Measurements from ENCODE around the gene SLC19A2. TPM values are rescaled to one million over a fixed set of nuclear protein-coding genes. Genes with fewer than 3 reads are reported as not detected.

Gene SLC19A2
- total RNA-seq, 2 experiments from 2014 or later = 8.6 to 9.4 TPM

GRCh38 chr1:169486281-169487051, 722 bp upstream of the SLC19A2 start:
- H3K27ac Mint-ChIP-seq = peak overlapping the region; percentile 83
- H3K9me3 Mint-ChIP-seq = no peaks in the 10 kb centered on the region
- no peak for DNase-seq
- H3K27me3 Mint-ChIP-seq = no peaks in the 10 kb centered on the region
- ChIA-PET POLR2A (interaction anchor here (0.9 to 1.3 kb wide), 3 partner anchors 22 to 119 kb away, joined by 4 to 5 read pairs (median 4); partner anchors contain the start of genes BLZF1 and NME7), CTCF (interaction anchor here (0.7 to 1.3 kb wide), 3 partner anchors 10 to 115 kb away, joined by 3 read pairs; no protein-coding TSS in a partner anchor)
- peak overlapping the region; percentile 79 for H3K4me3 Mint-ChIP-seq
- H3K36me3 Mint-ChIP-seq = peaks cover 3% of the 10 kb centered on the region
- intact Hi-C loops (cut with micrococcal nuclease) = loop anchor here (1.0 to 10.0 kb wide), 7 partner anchors 61 to 588 kb away; partner anchors contain the start of genes ATP1B1, KIFAP3, METTL18 and SCYL3
- H3K4me1 Mint-ChIP-seq (ENCODE audit: low read depth) = peaks cover 54% of the 10 kb centered on the region

GRCh38 chr1:169484683-169485430, 887 bp downstream of the SLC19A2 start:
- intact Hi-C loops (cut with micrococcal nuclease) = loop anchor here (1.0 to 10.0 kb wide), 7 partner anchors 62 to 590 kb away; partner anchors contain the start of genes ATP1B1, KIFAP3 and NME7
- no peaks in the 10 kb centered on the region for H3K27me3 Mint-ChIP-seq
- H3K9me3 Mint-ChIP-seq = no peaks in the 10 kb centered on the region
- POLR2A ChIA-PET = no interaction called here
- peak overlapping the region; percentile 79 for H3K4me3 Mint-ChIP-seq
- H3K36me3 Mint-ChIP-seq = peaks cover 3% of the 10 kb centered on the region
- CTCF ChIA-PET = interaction anchor here (1.3 kb wide), 1 partner anchor 117 kb away, joined by 3 read pairs; no protein-coding TSS in a partner anchor
- H3K4me1 Mint-ChIP-seq (ENCODE audit: low read depth) = peaks cover 53% of the 10 kb centered on the region
- DNase-seq = peak; percentile 57
- H3K27ac Mint-ChIP-seq = peak overlapping the region; percentile 42

- POLR2A ChIA-PET = no interaction called here
- Mint-ChIP-seq H3K4me1 (ENCODE audit: low read depth) (peaks cover 49% of the 10 kb centered on the region), H3K9me3 (no peaks in the 10 kb centered on the region)
These were observed 1.6 kb downstream of the SLC19A2 start for GRCh38 chr1:169484101-169484500.

GRCh38 chr1:169483500-169483966, 2.2 kb downstream of the SLC19A2 start:
- CTCF ChIA-PET = interaction anchor here (1.4 kb wide), 2 partner anchors 18 to 229 kb away, joined by 4 read pairs; no protein-coding TSS in a partner anchor
- Mint-ChIP-seq H3K27ac (no peak overlapping the region), H3K9me3 (no peaks in the 10 kb centered on the region), H3K36me3 (peaks cover 3% of the 10 kb centered on the region), H3K4me3 (peak overlapping the region; percentile 6), H3K27me3 (no peaks in the 10 kb centered on the region), H3K4me1 (ENCODE audit: low read depth) (peaks cover 44% of the 10 kb centered on the region)
- DNase-seq = no peak
- intact Hi-C loops (cut with micrococcal nuclease) = loop anchor here (10.0 kb wide), 3 partner anchors 349 to 591 kb away; partner anchors contain the start of genes ATP1B1 and KIFAP3
- POLR2A ChIA-PET = no interaction called here

More at GRCh38 chr1:169484101-169484500, 1.6 kb downstream of the SLC19A2 start:
- intact Hi-C loops (cut with micrococcal nuclease) = loop anchor here (2.0 to 10.0 kb wide), 4 partner anchors 209 to 591 kb away; partner anchors contain the start of genes ATP1B1 and KIFAP3
- DNase-seq = no peak
- no peak overlapping the region for H3K27ac Mint-ChIP-seq
- peak overlapping the region; percentile 79 for H3K4me3 Mint-ChIP-seq
- CTCF ChIA-PET = interaction anchor here (1.4 kb wide), 1 partner anchor 18 kb away, joined by 4 read pairs; no protein-coding TSS in a partner anchor
- H3K27me3 Mint-ChIP-seq = no peaks in the 10 kb centered on the region
- peaks cover 3% of the 10 kb centered on the region for H3K36me3 Mint-ChIP-seq

- ChIA-PET POLR2A (no interaction called here), CTCF (interaction anchor here (0.7 to 0.9 kb wide), 2 partner anchors 233 to 1113 kb away, joined by 4 read pairs; no protein-coding TSS in a partner anchor)
- Mint-ChIP-seq H3K27ac (no peak overlapping the region), H3K4me1 (ENCODE audit: low read depth) (peaks cover 16% of the 10 kb centered on the region), H3K27me3 (no peaks in the 10 kb centered on the region), H3K36me3 (peaks cover 14% of the 10 kb centered on the region), H3K9me3 (no peaks in the 10 kb centered on the region), H3K4me3 (no peak overlapping the region)
- intact Hi-C loops (cut with micrococcal nuclease) = loop anchor here (10.0 kb wide), 3 partner anchors 345 to 595 kb away; partner anchors contain the start of genes ATP1B1 and KIFAP3
- no peak for DNase-seq
These were observed 6.2 kb downstream of the SLC19A2 start for GRCh38 chr1:169479363-169480066.

- POLR2A ChIA-PET = no interaction called here
These were observed 7.6 kb downstream of the SLC19A2 start for GRCh38 chr1:169478094-169478672.

GRCh38 chr1:169475806-169476387, 9.8 kb downstream of the SLC19A2 start:
- DNase-seq = no peak

More at GRCh38 chr1:169478094-169478672, 7.6 kb downstream of the SLC19A2 start:
- Mint-ChIP-seq H3K27ac (no peak overlapping the region), H3K27me3 (no peaks in the 10 kb centered on the region), H3K4me1 (ENCODE audit: low read depth) (peaks cover 6% of the 10 kb centered on the region), H3K9me3 (no peaks in the 10 kb centered on the region), H3K4me3 (no peak overlapping the region), H3K36me3 (peaks cover 11% of the 10 kb centered on the region)
- CTCF ChIA-PET = no interaction called here
- DNase-seq = no peak
- intact Hi-C loops (cut with micrococcal nuclease) = no loop called here

GRCh38 chr1:169474302-169474995, 11.3 kb downstream of the SLC19A2 start:
- no peak for DNase-seq
- H3K27ac Mint-ChIP-seq = no peak overlapping the region
- CTCF ChIA-PET = no interaction called here
- H3K4me1 Mint-ChIP-seq (ENCODE audit: low read depth) = peaks cover 2% of the 10 kb centered on the region
- no peaks in the 10 kb centered on the region for H3K27me3 Mint-ChIP-seq
- peaks cover 11% of the 10 kb centered on the region for H3K36me3 Mint-ChIP-seq
- POLR2A ChIA-PET = no interaction called here
- no peaks in the 10 kb centered on the region for H3K9me3 Mint-ChIP-seq
- intact Hi-C loops (cut with micrococcal nuclease) = no loop called here
- H3K4me3 Mint-ChIP-seq = no peak overlapping the region

More at GRCh38 chr1:169475806-169476387, 9.8 kb downstream of the SLC19A2 start:
- peaks cover 11% of the 10 kb centered on the region for H3K36me3 Mint-ChIP-seq
- H3K9me3 Mint-ChIP-seq = no peaks in the 10 kb centered on the region
- no peak overlapping the region for H3K27ac Mint-ChIP-seq
- no peaks in the 10 kb centered on the region for H3K27me3 Mint-ChIP-seq
- POLR2A ChIA-PET = no interaction called here
- H3K4me3 Mint-ChIP-seq = no peak overlapping the region
- H3K4me1 Mint-ChIP-seq (ENCODE audit: low read depth) = peaks cover 2% of the 10 kb centered on the region
- CTCF ChIA-PET = no interaction called here
- intact Hi-C loops (cut with micrococcal nuclease) = no loop called here

- Mint-ChIP-seq H3K27ac (no peak overlapping the region), H3K4me3 (no peak overlapping the region), H3K9me3 (no peaks in the 10 kb centered on the region), H3K4me1 (ENCODE audit: low read depth) (peaks cover 5% of the 10 kb centered on the region), H3K27me3 (no peaks in the 10 kb centered on the region), H3K36me3 (peaks cover 11% of the 10 kb centered on the region)
- DNase-seq = no peak
- intact Hi-C loops (cut with micrococcal nuclease) = no loop called here
- CTCF ChIA-PET = no interaction called here
- POLR2A ChIA-PET = no interaction called here
These were observed 12.4 kb downstream of the SLC19A2 start for GRCh38 chr1:169473347-169473746.

- Mint-ChIP-seq H3K36me3 (peaks cover 11% of the 10 kb centered on the region), H3K9me3 (no peaks in the 10 kb centered on the region), H3K4me1 (ENCODE audit: low read depth) (peaks cover 5% of the 10 kb centered on the region), H3K27me3 (no peaks in the 10 kb centered on the region), H3K27ac (no peak overlapping the region), H3K4me3 (no peak overlapping the region)
- intact Hi-C loops (cut with micrococcal nuclease) = no loop called here
- POLR2A ChIA-PET = no interaction called here
- DNase-seq = no peak
- CTCF ChIA-PET = no interaction called here
These were observed 13.0 kb downstream of the SLC19A2 start for GRCh38 chr1:169472738-169473137.
